ENCODE results near the gene C12orf42. TPM values are rescaled to one million over a fixed set of nuclear protein-coding genes. Genes with fewer than 3 reads are reported as not detected.

Gene C12orf42
- total RNA-seq, 1 donor from 2014 or later, result 0.93 TPM

GRCh38 chr12:103272949-103273348, 222.8 kb downstream of the C12orf42 start:
- intact Hi-C loops (cut with micrococcal nuclease), result loop anchor here (10.0 kb wide), 2 partner anchors 652 to 798 kb away; no protein-coding TSS in a partner anchor

- intact Hi-C loops (cut with micrococcal nuclease), result loop anchor here (1.0 to 10.0 kb wide), 6 partner anchors 9 to 1209 kb away; partner anchors contain the start of gene WASHC3
Observed at GRCh38 chr12:103269946-103270345, 225.8 kb downstream of the C12orf42 start.

- intact Hi-C loops (cut with micrococcal nuclease), result loop anchor here (1.0 to 2.0 kb wide), 3 partner anchors 10 to 236 kb away; no protein-coding TSS in a partner anchor
Observed at GRCh38 chr12:103268831-103269514, 226.8 kb downstream of the C12orf42 start.

GRCh38 chr12:103257763-103258162, 238.0 kb downstream of the C12orf42 start:
- intact Hi-C loops (cut with micrococcal nuclease), result no loop called here

Other genes starting within 250 kb of the C12orf42 start
- not detected in 2 replicates for gene STAB2, start 91.3 kb upstream of the C12orf42 start, total RNA-seq